Nephron (organoid): ENCODE measurements around the gene YIF1B.
"Not testable (repeated sequence)": the region's sequence is repeated elsewhere in the genome, so short reads cannot be mapped to it uniquely, and the experiment has no call there.

Experiments
- H3K27ac Mint-ChIP-seq, 3 experiments: 2 replicates each; pipeline ENCODE4 v1.8.0; 2020; ENCODE audit warnings: mixed read lengths in 3 of 3, mild to moderate bottlenecking in 2 of 3, moderate library complexity in 1 of 3
- H3K27me3 Mint-ChIP-seq: 2 replicates; pipeline ENCODE4 v1.8.0; 2021; ENCODE audit warnings: low read depth, mild to moderate bottlenecking, moderate library complexity, mixed read lengths
- H3K36me3 Mint-ChIP-seq: 2 replicates; pipeline ENCODE4 v1.8.0; 2020; ENCODE audit warnings: low read depth, mixed read lengths
- H3K4me1 Mint-ChIP-seq: 2 replicates; pipeline ENCODE4 v1.8.0; 2020; ENCODE audit warnings: mixed read lengths
- H3K4me3 Mint-ChIP-seq, 3 experiments: 2 replicates each; pipeline ENCODE4 v1.8.0; 2020; ENCODE audit warnings: mild to moderate bottlenecking in 3 of 3, mixed read lengths in 3 of 3, moderate library complexity in 2 of 3
- H3K9me3 Mint-ChIP-seq: 2 replicates; pipeline ENCODE4 v1.8.0; 2020; ENCODE audit warnings: mixed read lengths
- CTCF ChIP-seq, 3 experiments: fragments of 200-600 bp; sonication (generic); IDR thresholded peaks; one replicate each; pipeline ENCODE4 v1.5.0; 2021; ENCODE audit warnings: antibody characterized with exemption in 3 of 3; ENCODE audit not compliant: unreplicated experiment in 3 of 3

The YIF1B gene

GRCh38 chr19:38263689-38264485 is 51.9 kb downstream of the YIF1B start:
- TF ChIP-seq CTCF (IDR thresholded peaks at IDR 0.05; ENCODE audit: unreplicated experiment in 3 of 3), result no peak
- peaks cover 51% of the 10 kb centered on the region for H3K4me1 Mint-ChIP-seq
- no peaks in the 10 kb centered on the region for H3K36me3 Mint-ChIP-seq
- peak overlapping the region; percentile 83 to 89 (median 85) for H3K4me3 Mint-ChIP-seq
- H3K27me3 Mint-ChIP-seq, result peaks cover 8% of the 10 kb centered on the region
- peak overlapping the region; percentile 76 to 98 (median 85) for H3K27ac Mint-ChIP-seq
- no peaks in the 10 kb centered on the region for H3K9me3 Mint-ChIP-seq

- Mint-ChIP-seq H3K27ac (peak overlapping the region; percentile 29 to 79 (median 34)), H3K4me3 (peak overlapping the region; percentile 67 to 78 (median 69)), H3K27me3 (peaks cover 8% of the 10 kb centered on the region), H3K36me3 (no peaks in the 10 kb centered on the region), H3K4me1 (peaks cover 40% of the 10 kb centered on the region), H3K9me3 (no peaks in the 10 kb centered on the region)
- no peak for TF ChIP-seq CTCF (IDR thresholded peaks at IDR 0.05; ENCODE audit: unreplicated experiment in 3 of 3)
These were observed 53.0 kb downstream of the YIF1B start for GRCh38 chr19:38262585-38263268.

- not testable (repeated sequence) for H3K36me3 Mint-ChIP-seq, H3K4me3 Mint-ChIP-seq, H3K27ac Mint-ChIP-seq, H3K9me3 Mint-ChIP-seq
- peaks cover 11% of the 10 kb centered on the region for H3K27me3 Mint-ChIP-seq
- peaks cover 32% of the 10 kb centered on the region for H3K4me1 Mint-ChIP-seq
These were observed 53.8 kb downstream of the YIF1B start for GRCh38 chr19:38261942-38262341.

GRCh38 chr19:38255383-38256014 is 60.2 kb downstream of the YIF1B start:
- Mint-ChIP-seq H3K9me3 (no peaks in the 10 kb centered on the region), H3K36me3 (no peaks in the 10 kb centered on the region), H3K4me1 (peaks cover 51% of the 10 kb centered on the region), H3K27ac (peak overlapping the region; percentile 52 to 90 (median 66)), H3K27me3 (peaks cover 12% of the 10 kb centered on the region), H3K4me3 (peak overlapping the region; percentile 67 to 78 (median 68))
- no peak for TF ChIP-seq CTCF (IDR thresholded peaks at IDR 0.05; ENCODE audit: unreplicated experiment in 3 of 3)

- Mint-ChIP-seq H3K27ac (peak overlapping the region in 2 of 3 experiments; percentile 79 to 91), H3K36me3 (no peaks in the 10 kb centered on the region), H3K27me3 (peaks cover 12% of the 10 kb centered on the region)
These were observed 62.0 kb downstream of the YIF1B start for GRCh38 chr19:38253788-38254187.

More at GRCh38 chr19:38253788-38254187, 62.0 kb downstream of the YIF1B start:
- no peak for TF ChIP-seq CTCF (IDR thresholded peaks at IDR 0.05; ENCODE audit: unreplicated experiment in 3 of 3)
- Mint-ChIP-seq H3K9me3 (no peaks in the 10 kb centered on the region), H3K4me1 (peaks cover 52% of the 10 kb centered on the region), H3K4me3 (peak overlapping the region; percentile 47 to 56 (median 54))
